ENCODE results near the gene ZNF324. TPM values are rescaled to one million over a fixed set of nuclear protein-coding genes. Genes with fewer than 3 reads are reported as not detected.
A peak's percentile ranks its signal among the peaks of the same experiment; 100 is the strongest.

Gene ZNF324
- total RNA-seq (2014; rRNA removed; shearing (Covaris generic)) (16.5 and 23.3 TPM in 2 replicates), total RNA-seq (2022) (11.9 and 13.2 TPM in 2 replicates), Bru-seq, nascent RNA (percentile 52 among the genes with signal in this experiment), BruChase-seq, experiment 1, labeled RNA remaining after a 6-hour chase (percentile 57 among the genes with signal in this experiment), BruChase-seq, experiment 2, labeled RNA remaining after a 2-hour chase (percentile 63 among the genes with signal in this experiment)
- long read RNA-seq, transcript ZNF324-201 (4 exons, 3,000 nt) = major isoform, 16 of 31 reads
- long read RNA-seq, partial matches to known transcripts = 0 of 31 reads
- long read RNA-seq, other reads (novel, unspliced or antisense) = 15 of 31 reads

- peak within 1 kb of the TSS; percentile 67 for H3K4me2 ChIP-seq (ENCODE audit: low read length)
- no peaks in the 10 kb centered on the region for H4K20me1 ChIP-seq (ENCODE audit: insufficient read depth, low read length)
- H3K9me3 ChIP-seq (ENCODE audit: low read length) = no peaks in the 10 kb centered on the region
- peaks cover 8% of the 10 kb centered on the region; the same call in 1 of the 2 replicates for H3K36me3 ChIP-seq (ENCODE audit: insufficient read depth, low read length)
- peak; percentile 43; the same call in 1 of the 2 replicates for TF ChIP-seq CTCF (conservative IDR thresholded peaks at IDR 0.05; ENCODE audit: low read length)
- no peak for TF ChIP-seq EZH2phosphoT487 (IDR thresholded peaks at IDR 0.05; ENCODE audit: borderline replicate concordance, low read depth, low read length)
- ChIA-PET CTCF (ENCODE audit: unreplicated experiment) (no interaction called here), POLR2A (no interaction called here)
- H3K79me2 ChIP-seq (ENCODE audit: insufficient read depth, low read depth, low read length) = no peaks in the 10 kb centered on the region
- peak within 1 kb of the TSS; percentile 81 for H3K4me3 ChIP-seq (ENCODE audit: low read depth, low read length, poor library complexity, severe bottlenecking)
- H3K4me1 ChIP-seq (ENCODE audit: insufficient read depth, low read length, poor library complexity, severe bottlenecking) = peaks cover 12% of the 10 kb centered on the region
- intact Hi-C loops (cut with micrococcal nuclease; ENCODE audit: unreplicated experiment) = loop anchor here (2.0 to 5.0 kb wide), 3 partner anchors 58 to 248 kb away; partner anchors contain the start of genes ZNF584 and ZSCAN22
- peak; percentile 99 for DNase-seq (ENCODE audit: low spot score)
- H3K9me2 ChIP-seq (ENCODE audit: insufficient read depth, low read length) = no peaks in the 10 kb centered on the region
- BruUV-seq (replicated peaks) = no TSS peak
- H2AFZ ChIP-seq (ENCODE audit: low read length) = peak within 1 kb of the TSS; percentile 62
- no peak within 1 kb of the TSS for H3K27ac ChIP-seq (ENCODE audit: low read depth, low read length, poor library complexity, severe bottlenecking)
These were observed at the start of gene ZNF324 for GRCh38 chr19:58466760-58467589. ZNF324 (plus strand) TSS chr19:58467080; CDS start chr19:58469186, 2,106 bp downstream.

- Histone ChIP-seq H4K20me1 (ENCODE audit: insufficient read depth, low read length) (no peaks in the 10 kb centered on the region), H3K27ac (ENCODE audit: low read depth, low read length, poor library complexity, severe bottlenecking) (no peak overlapping the region), H3K4me1 (ENCODE audit: insufficient read depth, low read length, poor library complexity, severe bottlenecking) (peaks cover 5% of the 10 kb centered on the region), H3K79me2 (ENCODE audit: insufficient read depth, low read depth, low read length) (no peaks in the 10 kb centered on the region), H3K4me3 (ENCODE audit: low read depth, low read length, poor library complexity, severe bottlenecking) (no peak overlapping the region), H3K36me3 (ENCODE audit: insufficient read depth, low read length) (no peaks in the 10 kb centered on the region; the same call in 1 of the 2 replicates), H2AFZ (ENCODE audit: low read length) (no peak overlapping the region), H3K4me2 (ENCODE audit: low read length) (no peak overlapping the region), H3K9me2 (ENCODE audit: insufficient read depth, low read length) (no peaks in the 10 kb centered on the region), H3K9me3 (ENCODE audit: low read length) (no peaks in the 10 kb centered on the region)
- ChIA-PET POLR2A (no interaction called here), CTCF (ENCODE audit: unreplicated experiment) (no interaction called here)
- no peak for DNase-seq (ENCODE audit: low spot score)
- no TSS peak for BruUV-seq (replicated peaks)
- intact Hi-C loops (cut with micrococcal nuclease; ENCODE audit: unreplicated experiment) = no loop called here
- TF ChIP-seq EZH2phosphoT487 (IDR thresholded peaks at IDR 0.05; ENCODE audit: borderline replicate concordance, low read depth, low read length) (no peak), CTCF (conservative IDR thresholded peaks at IDR 0.05; ENCODE audit: low read length) (no peak)
These were observed 38.3 kb upstream of the ZNF324 start for GRCh38 chr19:58428617-58429016.
